Measurements from ENCODE around the gene WWOX.

Gene WWOX

DNA sequence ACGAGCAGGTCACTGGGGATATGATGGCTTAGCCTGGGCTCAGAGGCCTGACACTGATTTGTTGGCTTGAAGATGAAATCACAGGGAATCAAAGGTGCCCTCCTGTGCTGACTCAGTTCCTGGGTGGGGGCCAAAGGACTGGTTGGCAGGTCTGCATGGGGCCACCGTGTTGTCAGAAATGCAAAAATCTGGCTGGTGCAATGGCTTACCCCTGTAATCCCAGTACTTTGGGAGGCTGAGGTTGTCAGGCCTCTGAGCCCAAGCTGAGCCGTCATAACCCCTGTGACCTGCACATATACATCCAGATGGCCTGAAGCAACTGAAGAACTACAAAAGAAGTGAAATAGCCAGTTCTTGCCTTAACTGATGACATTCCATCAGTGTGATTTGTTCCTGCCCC, 314.2 kb downstream of the WWOX start:
- no peaks in the 10 kb centered on the region for H3K36me3 ChIP-seq (ENCODE audit: control insufficient read depth in 2 of 2, insufficient read depth in 2 of 2, low read length in 2 of 2)
- H3K27ac ChIP-seq (ENCODE audit: low read depth in 2 of 2, low read length in 2 of 2): no peak overlapping the region
- H3K9me3 ChIP-seq (ENCODE audit: control insufficient read depth in 2 of 2, low read length in 2 of 2): no peaks in the 10 kb centered on the region
- H3K9ac ChIP-seq (ENCODE audit: low read depth in 1 of 2, low read length in 2 of 2): no peak overlapping the region
- H3K4me1 ChIP-seq (ENCODE audit: control insufficient read depth in 2 of 2, insufficient read depth in 2 of 2, low read length in 2 of 2): no peaks in the 10 kb centered on the region
- no peak overlapping the region for H3K4me3 ChIP-seq (ENCODE audit: low read length in 2 of 2)
- no peaks in the 10 kb centered on the region for H3K27me3 ChIP-seq (ENCODE audit: control insufficient read depth in 2 of 2, insufficient read depth in 2 of 2, low read length in 2 of 2)

DNA sequence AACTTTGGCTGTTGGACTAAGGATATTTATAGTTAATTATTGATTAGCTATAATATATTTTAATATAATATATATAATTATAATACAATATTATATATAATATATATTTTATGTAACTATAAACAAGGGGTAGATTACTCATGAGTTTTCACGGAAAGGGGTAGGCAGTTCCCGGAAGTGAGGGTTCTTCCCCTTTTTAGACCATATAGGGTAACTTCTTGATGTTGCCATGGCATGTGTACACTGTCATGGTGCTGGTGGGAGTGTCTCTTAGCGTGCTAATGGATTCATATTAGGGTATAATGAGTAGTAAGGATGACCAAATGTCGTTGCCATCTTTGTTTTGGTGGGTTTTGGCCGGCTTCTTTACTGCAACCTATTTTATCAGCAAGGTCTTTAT, 315.6 kb downstream of the WWOX start:
- Histone ChIP-seq H3K9me3 (ENCODE audit: control insufficient read depth in 2 of 2, low read length in 2 of 2) (no peaks in the 10 kb centered on the region), H3K36me3 (ENCODE audit: control insufficient read depth in 2 of 2, insufficient read depth in 2 of 2, low read length in 2 of 2) (no peaks in the 10 kb centered on the region), H3K4me1 (ENCODE audit: control insufficient read depth in 2 of 2, insufficient read depth in 2 of 2, low read length in 2 of 2) (no peaks in the 10 kb centered on the region), H3K27ac (ENCODE audit: low read depth in 2 of 2, low read length in 2 of 2) (no peak overlapping the region), H3K4me3 (ENCODE audit: low read length in 2 of 2) (no peak overlapping the region), H3K27me3 (ENCODE audit: control insufficient read depth in 2 of 2, insufficient read depth in 2 of 2, low read length in 2 of 2) (no peaks in the 10 kb centered on the region), H3K9ac (ENCODE audit: low read depth in 1 of 2, low read length in 2 of 2) (no peak overlapping the region)

DNA sequence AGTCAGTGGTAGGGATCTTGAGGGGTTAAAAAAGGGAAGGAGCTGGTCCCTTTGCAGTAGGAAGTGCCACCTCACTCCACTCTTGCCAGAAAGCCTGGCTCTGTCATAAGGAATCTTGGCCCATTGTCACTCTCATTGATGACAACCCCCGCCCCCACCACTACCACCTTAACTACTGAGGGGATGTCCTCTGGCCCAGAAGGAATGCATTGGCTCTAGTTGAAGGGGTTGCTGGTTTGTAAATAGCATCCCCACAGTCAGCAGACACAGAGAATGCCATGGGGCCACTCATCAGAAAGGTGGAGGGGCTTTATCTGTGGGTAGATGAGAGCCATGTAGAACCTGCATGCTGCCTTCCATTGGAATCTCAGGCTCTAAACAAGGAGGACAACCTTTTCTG, 316.2 kb downstream of the WWOX start:
- Histone ChIP-seq H3K4me1 (ENCODE audit: control insufficient read depth in 2 of 2, insufficient read depth in 2 of 2, low read length in 2 of 2) (no peaks in the 10 kb centered on the region), H3K27me3 (ENCODE audit: control insufficient read depth in 2 of 2, insufficient read depth in 2 of 2, low read length in 2 of 2) (no peaks in the 10 kb centered on the region), H3K9me3 (ENCODE audit: control insufficient read depth in 2 of 2, low read length in 2 of 2) (no peaks in the 10 kb centered on the region), H3K4me3 (ENCODE audit: low read length in 2 of 2) (no peak overlapping the region), H3K27ac (ENCODE audit: low read depth in 2 of 2, low read length in 2 of 2) (no peak overlapping the region), H3K9ac (ENCODE audit: low read depth in 1 of 2, low read length in 2 of 2) (no peak overlapping the region), H3K36me3 (ENCODE audit: control insufficient read depth in 2 of 2, insufficient read depth in 2 of 2, low read length in 2 of 2) (no peaks in the 10 kb centered on the region)

DNA sequence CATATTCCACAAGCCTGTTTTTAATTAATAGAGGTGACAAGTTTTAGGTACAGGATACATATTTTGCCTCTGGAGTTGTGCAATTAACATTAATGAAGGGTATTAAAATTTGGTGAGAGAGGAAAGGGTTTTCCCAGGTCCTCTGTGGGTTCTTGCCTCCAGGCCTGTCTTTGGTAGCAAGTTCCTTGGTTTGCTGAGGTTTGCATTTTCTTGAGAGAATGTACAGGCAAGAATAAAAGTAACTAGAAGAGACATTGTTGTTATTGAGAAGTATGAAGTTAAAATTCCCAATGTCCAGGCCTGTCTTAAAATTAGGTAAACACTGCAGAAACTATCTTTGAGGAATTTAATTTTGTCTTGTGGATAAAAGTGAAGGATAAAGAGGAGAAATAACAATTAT, 316.9 kb downstream of the WWOX start:
- no peaks in the 10 kb centered on the region for H3K4me1 ChIP-seq (ENCODE audit: control insufficient read depth in 2 of 2, insufficient read depth in 2 of 2, low read length in 2 of 2)
- H3K27ac ChIP-seq (ENCODE audit: low read depth in 2 of 2, low read length in 2 of 2): no peak overlapping the region
- H3K27me3 ChIP-seq (ENCODE audit: control insufficient read depth in 2 of 2, insufficient read depth in 2 of 2, low read length in 2 of 2): no peaks in the 10 kb centered on the region
- no peak overlapping the region for H3K4me3 ChIP-seq (ENCODE audit: low read length in 2 of 2)
- no peaks in the 10 kb centered on the region for H3K36me3 ChIP-seq (ENCODE audit: control insufficient read depth in 2 of 2, insufficient read depth in 2 of 2, low read length in 2 of 2)
- H3K9me3 ChIP-seq (ENCODE audit: control insufficient read depth in 2 of 2, low read length in 2 of 2): no peaks in the 10 kb centered on the region
- no peak overlapping the region for H3K9ac ChIP-seq (ENCODE audit: low read depth in 1 of 2, low read length in 2 of 2)

DNA sequence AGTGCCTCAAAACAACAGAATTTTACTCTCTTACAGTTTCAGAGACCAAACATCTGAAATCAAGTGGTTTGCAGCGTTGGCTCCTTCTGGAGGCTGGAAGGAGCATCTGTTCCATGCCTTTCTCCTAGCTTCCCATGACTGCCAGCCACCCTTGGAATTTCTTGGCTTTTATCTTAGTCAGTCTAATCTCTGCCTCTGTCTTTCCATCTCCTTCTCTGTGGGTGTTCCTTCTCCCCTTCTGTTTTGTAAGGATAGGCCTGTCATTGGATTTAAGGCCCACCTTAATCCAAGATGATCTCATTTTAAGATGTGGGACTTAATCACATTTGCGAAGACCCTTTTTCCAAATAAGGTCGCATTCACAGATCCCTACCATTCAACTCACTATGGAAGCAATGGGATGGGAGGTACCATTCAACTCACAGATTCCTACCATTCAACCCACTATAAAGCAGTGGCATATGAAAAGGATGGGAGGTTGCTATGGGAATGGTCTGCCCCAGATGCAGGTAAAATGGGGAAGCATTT, 321.8 kb downstream of the WWOX start:
- H3K9ac ChIP-seq (ENCODE audit: low read depth in 1 of 2, low read length in 2 of 2): no peak overlapping the region
- H3K36me3 ChIP-seq (ENCODE audit: control insufficient read depth in 2 of 2, insufficient read depth in 2 of 2, low read length in 2 of 2): no peaks in the 10 kb centered on the region
- no peaks in the 10 kb centered on the region for H3K27me3 ChIP-seq (ENCODE audit: control insufficient read depth in 2 of 2, insufficient read depth in 2 of 2, low read length in 2 of 2)
- no peak overlapping the region for H3K4me3 ChIP-seq (ENCODE audit: low read length in 2 of 2)
- H3K9me3 ChIP-seq (ENCODE audit: control insufficient read depth in 2 of 2, low read length in 2 of 2): no peaks in the 10 kb centered on the region
- no peak overlapping the region for H3K27ac ChIP-seq (ENCODE audit: low read depth in 2 of 2, low read length in 2 of 2)
- no peaks in the 10 kb centered on the region for H3K4me1 ChIP-seq (ENCODE audit: control insufficient read depth in 2 of 2, insufficient read depth in 2 of 2, low read length in 2 of 2)

DNA sequence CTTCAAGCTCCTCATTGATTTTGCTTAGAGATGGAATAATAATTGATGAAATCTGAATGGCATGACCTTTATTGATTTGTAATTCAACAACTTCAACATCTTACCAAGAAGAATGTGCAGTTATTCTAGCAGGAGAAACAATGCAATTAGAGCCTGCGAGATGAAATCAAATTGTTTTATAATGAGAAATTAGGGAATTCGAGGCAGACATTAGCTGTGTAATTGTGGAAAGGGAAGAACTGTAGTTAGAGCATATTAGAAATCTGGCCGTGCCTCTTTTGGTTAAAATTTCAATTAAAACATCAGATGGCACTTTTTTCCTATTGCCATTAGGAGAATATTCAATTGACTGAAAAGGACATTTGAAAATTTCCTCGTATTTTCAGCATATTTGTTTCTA, 325.8 kb downstream of the WWOX start:
- Histone ChIP-seq H3K36me3 (ENCODE audit: control insufficient read depth in 2 of 2, insufficient read depth in 2 of 2, low read length in 2 of 2) (no peaks in the 10 kb centered on the region), H3K9ac (ENCODE audit: low read depth in 1 of 2, low read length in 2 of 2) (no peak overlapping the region), H3K9me3 (ENCODE audit: control insufficient read depth in 2 of 2, low read length in 2 of 2) (no peaks in the 10 kb centered on the region), H3K4me3 (ENCODE audit: low read length in 2 of 2) (no peak overlapping the region), H3K27me3 (ENCODE audit: control insufficient read depth in 2 of 2, insufficient read depth in 2 of 2, low read length in 2 of 2) (no peaks in the 10 kb centered on the region), H3K4me1 (ENCODE audit: control insufficient read depth in 2 of 2, insufficient read depth in 2 of 2, low read length in 2 of 2) (no peaks in the 10 kb centered on the region), H3K27ac (ENCODE audit: low read depth in 2 of 2, low read length in 2 of 2) (no peak overlapping the region)

DNA sequence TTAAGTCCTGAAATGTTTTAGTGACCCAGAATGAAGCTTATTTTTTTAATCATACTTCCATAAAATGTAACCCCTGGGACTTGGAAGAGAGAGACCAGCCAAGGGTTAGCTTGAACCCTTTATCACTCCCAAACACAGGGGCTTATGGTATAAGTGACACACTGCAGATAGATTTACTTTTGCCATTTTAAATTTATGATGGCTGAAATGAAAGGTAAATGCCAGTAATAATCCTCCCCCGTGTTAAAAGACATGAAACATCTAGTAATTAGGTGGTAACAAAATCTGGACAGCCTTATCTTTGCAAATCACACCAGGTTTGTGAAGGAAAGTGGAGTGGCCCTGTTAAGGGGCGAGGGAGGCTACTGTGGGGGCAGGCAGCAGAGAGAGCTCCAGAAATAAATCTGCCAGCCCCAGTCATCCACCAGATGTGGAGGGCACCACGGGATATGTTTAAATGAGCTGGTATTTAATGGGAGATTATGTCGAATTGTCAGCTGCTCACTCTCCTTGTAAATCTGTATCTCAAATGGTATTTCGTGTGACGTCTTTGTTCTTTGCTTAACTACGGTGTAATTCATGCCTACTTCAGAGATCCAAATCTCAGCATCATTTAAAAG, 326.5 kb downstream of the WWOX start:
- Histone ChIP-seq H3K9me3 (ENCODE audit: control insufficient read depth in 2 of 2, low read length in 2 of 2) (no peaks in the 10 kb centered on the region), H3K36me3 (ENCODE audit: control insufficient read depth in 2 of 2, insufficient read depth in 2 of 2, low read length in 2 of 2) (no peaks in the 10 kb centered on the region), H3K9ac (ENCODE audit: low read depth in 1 of 2, low read length in 2 of 2) (no peak overlapping the region), H3K27me3 (ENCODE audit: control insufficient read depth in 2 of 2, insufficient read depth in 2 of 2, low read length in 2 of 2) (no peaks in the 10 kb centered on the region), H3K4me1 (ENCODE audit: control insufficient read depth in 2 of 2, insufficient read depth in 2 of 2, low read length in 2 of 2) (no peaks in the 10 kb centered on the region), H3K4me3 (ENCODE audit: low read length in 2 of 2) (no peak overlapping the region), H3K27ac (ENCODE audit: low read depth in 2 of 2, low read length in 2 of 2) (no peak overlapping the region)

DNA sequence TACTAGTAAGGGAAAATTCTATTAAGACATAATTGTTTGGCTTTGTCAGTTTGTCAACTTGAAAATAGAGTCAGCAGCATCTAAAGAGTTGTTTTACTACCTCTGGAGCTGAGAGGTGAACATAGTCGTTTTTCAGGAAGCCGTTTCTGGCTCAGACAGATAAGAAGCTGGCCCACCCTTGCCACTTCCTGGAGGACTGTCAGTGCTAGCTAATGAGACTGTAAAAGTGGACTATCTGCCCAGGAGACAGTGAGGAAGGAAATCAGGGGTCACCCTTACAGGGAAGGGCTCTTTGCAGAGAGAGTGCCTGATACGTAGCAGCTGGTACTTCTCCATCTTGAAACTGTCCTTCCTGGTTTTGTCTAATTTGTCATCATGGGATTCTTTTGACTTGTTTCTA, 328.7 kb downstream of the WWOX start:
- H3K4me3 ChIP-seq (ENCODE audit: low read length in 2 of 2): no peak overlapping the region
- H3K27ac ChIP-seq (ENCODE audit: low read depth in 2 of 2, low read length in 2 of 2): no peak overlapping the region

DNA sequence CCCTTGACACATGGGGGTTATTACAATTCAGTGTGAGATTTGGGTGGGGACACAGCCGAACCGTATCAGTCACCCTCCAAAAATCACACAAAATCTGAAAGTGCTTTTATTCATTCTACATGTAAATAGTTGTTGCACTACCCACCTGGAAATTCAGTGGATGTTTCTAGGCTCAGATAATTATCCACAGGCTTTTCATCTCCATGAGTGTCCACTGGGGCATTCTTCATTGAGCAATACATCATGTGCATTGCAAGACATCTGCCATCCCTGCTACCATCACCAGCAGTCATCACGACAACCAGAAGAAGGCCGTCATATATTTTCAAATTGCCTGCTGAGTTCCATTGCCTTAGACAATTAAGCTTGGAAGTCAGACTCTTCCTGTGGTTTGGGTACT, 330.8 kb downstream of the WWOX start:
- Histone ChIP-seq H3K9ac (ENCODE audit: low read depth in 1 of 2, low read length in 2 of 2) (no peak overlapping the region), H3K27me3 (ENCODE audit: control insufficient read depth in 2 of 2, insufficient read depth in 2 of 2, low read length in 2 of 2) (no peaks in the 10 kb centered on the region), H3K36me3 (ENCODE audit: control insufficient read depth in 2 of 2, insufficient read depth in 2 of 2, low read length in 2 of 2) (no peaks in the 10 kb centered on the region), H3K27ac (ENCODE audit: low read depth in 2 of 2, low read length in 2 of 2) (no peak overlapping the region), H3K4me1 (ENCODE audit: control insufficient read depth in 2 of 2, insufficient read depth in 2 of 2, low read length in 2 of 2) (no peaks in the 10 kb centered on the region), H3K4me3 (ENCODE audit: low read length in 2 of 2) (no peak overlapping the region), H3K9me3 (ENCODE audit: control insufficient read depth in 2 of 2, low read length in 2 of 2) (no peaks in the 10 kb centered on the region)

More for the DNA sequence above, 328.7 kb downstream of the WWOX start:
- H3K36me3 ChIP-seq (ENCODE audit: control insufficient read depth in 2 of 2, insufficient read depth in 2 of 2, low read length in 2 of 2): no peaks in the 10 kb centered on the region
- no peaks in the 10 kb centered on the region for H3K4me1 ChIP-seq (ENCODE audit: control insufficient read depth in 2 of 2, insufficient read depth in 2 of 2, low read length in 2 of 2)
- H3K9me3 ChIP-seq (ENCODE audit: control insufficient read depth in 2 of 2, low read length in 2 of 2): no peaks in the 10 kb centered on the region
- H3K9ac ChIP-seq (ENCODE audit: low read depth in 1 of 2, low read length in 2 of 2): no peak overlapping the region
- no peaks in the 10 kb centered on the region for H3K27me3 ChIP-seq (ENCODE audit: control insufficient read depth in 2 of 2, insufficient read depth in 2 of 2, low read length in 2 of 2)

DNA sequence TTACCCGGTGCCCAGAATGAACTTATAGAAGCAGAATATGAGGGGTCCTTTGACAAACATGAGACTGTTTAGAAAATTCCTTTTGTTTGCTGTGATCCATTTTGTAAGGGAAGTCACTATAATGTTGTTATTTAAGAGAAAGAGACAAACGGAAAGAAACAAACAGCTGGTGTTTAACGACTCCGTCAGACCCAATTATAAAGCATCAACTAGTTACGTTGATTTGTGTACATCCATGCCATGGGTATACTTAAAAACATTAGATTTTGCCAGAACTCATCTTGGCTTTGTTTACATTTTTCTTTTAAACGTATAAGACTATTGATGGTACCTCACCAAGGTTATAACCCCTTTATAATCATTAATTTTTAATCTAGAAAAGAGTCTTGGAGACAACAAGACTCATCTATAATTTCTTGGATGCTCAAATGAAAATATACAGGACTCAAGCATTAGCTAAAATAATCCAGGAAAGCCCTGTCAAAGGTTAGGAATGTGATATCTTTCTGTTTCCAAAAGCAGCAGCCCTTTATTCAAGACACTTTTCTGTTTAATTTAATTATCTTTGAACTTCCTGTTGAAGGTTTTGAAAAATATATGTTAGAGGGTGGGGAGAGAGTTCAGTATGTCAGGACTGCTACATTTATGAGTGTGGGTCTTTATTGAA, 331.7 kb downstream of the WWOX start:
- Histone ChIP-seq H3K27me3 (ENCODE audit: control insufficient read depth in 2 of 2, insufficient read depth in 2 of 2, low read length in 2 of 2) (no peaks in the 10 kb centered on the region), H3K9me3 (ENCODE audit: control insufficient read depth in 2 of 2, low read length in 2 of 2) (no peaks in the 10 kb centered on the region), H3K9ac (ENCODE audit: low read depth in 1 of 2, low read length in 2 of 2) (no peak overlapping the region), H3K4me1 (ENCODE audit: control insufficient read depth in 2 of 2, insufficient read depth in 2 of 2, low read length in 2 of 2) (no peaks in the 10 kb centered on the region), H3K4me3 (ENCODE audit: low read length in 2 of 2) (no peak overlapping the region), H3K36me3 (ENCODE audit: control insufficient read depth in 2 of 2, insufficient read depth in 2 of 2, low read length in 2 of 2) (no peaks in the 10 kb centered on the region), H3K27ac (ENCODE audit: low read depth in 2 of 2, low read length in 2 of 2) (no peak overlapping the region)

Measured in mucosa of rectum (tissue), 2 donors.